HepG2 (cell line): Measurements from ENCODE around the gene PJA2.

Source experiments
- RFX5 ChIP-seq: IDR thresholded peaks from 2 replicates; pipeline ENCODE4 v1.6.1; 2011; ENCODE audit warnings: low read depth, low read length, improper control_type of control experiment
- USF2 ChIP-seq, 2 experiments: sonication (generic) in 1 of 2; formaldehyde crosslinking in 1 of 2; IDR thresholded peaks; 2 replicates each; pipeline versions ENCODE4 v1.5.1 to v1.6.1; 2011 to 2020; ENCODE audit warnings: borderline replicate concordance in 1 of 2, low read depth in 1 of 2, low read length in 1 of 2, mild to moderate bottlenecking in 1 of 2, missing genetic modification reagents in 1 of 2, moderate library complexity in 1 of 2
- ZNF3 ChIP-seq: IDR thresholded peaks from 2 replicates; pipeline ENCODE4 v1.7.0; 2017; ENCODE audit warnings: inconsistent platforms
- ZNF850 ChIP-seq: sonication (generic); formaldehyde crosslinking; conservative IDR thresholded peaks from 2 replicates; pipeline ENCODE4 v1.9.0; 2021; ENCODE audit warnings: mild to moderate bottlenecking, missing genetic modification reagents

GRCh38 chr5:109300367-109300766 is 109.4 kb downstream of the PJA2 start:
- TF ChIP-seq ZNF3 (CRISPR knock-in tag) (no peak), RFX5 (no peak), ZNF850 (no peak), USF2 (IDR thresholded peaks at IDR 0.05; ENCODE audit: low read depth, low read length) (no peak), USF2 (CRISPR knock-in tag; IDR thresholded peaks at IDR 0.05; ENCODE audit: borderline replicate concordance) (no peak)
